Measurements from ENCODE around the gene SUSD2.
"Not testable (repeated sequence)": the region's sequence is repeated elsewhere in the genome, so short reads cannot be mapped to it uniquely, and the experiment has no call there.

The SUSD2 gene

DNA sequence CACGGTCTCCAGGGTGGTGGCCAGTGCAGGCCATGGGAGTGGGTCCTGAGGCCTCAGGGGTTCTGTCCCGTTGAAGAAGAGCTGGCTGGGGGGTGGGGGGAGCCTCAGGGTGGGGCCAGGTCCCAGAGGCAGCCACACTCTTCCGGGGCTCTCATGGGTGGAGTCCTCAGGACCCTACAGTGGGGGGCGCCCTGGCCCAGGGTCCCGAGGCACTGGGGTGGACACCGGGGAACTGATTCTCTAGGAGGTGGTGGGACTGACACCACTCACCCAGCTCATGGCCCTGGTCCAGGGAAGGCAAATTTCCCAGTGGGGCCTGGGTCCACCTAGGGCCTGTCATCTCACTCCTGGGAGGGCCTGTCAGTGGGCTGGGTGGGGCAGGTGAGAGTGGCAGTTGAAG lies 50.8 kb downstream of the SUSD2 start:
- intact Hi-C loops (cut with DNase I), result no loop called here
- DNase-seq, result no peak

DNA sequence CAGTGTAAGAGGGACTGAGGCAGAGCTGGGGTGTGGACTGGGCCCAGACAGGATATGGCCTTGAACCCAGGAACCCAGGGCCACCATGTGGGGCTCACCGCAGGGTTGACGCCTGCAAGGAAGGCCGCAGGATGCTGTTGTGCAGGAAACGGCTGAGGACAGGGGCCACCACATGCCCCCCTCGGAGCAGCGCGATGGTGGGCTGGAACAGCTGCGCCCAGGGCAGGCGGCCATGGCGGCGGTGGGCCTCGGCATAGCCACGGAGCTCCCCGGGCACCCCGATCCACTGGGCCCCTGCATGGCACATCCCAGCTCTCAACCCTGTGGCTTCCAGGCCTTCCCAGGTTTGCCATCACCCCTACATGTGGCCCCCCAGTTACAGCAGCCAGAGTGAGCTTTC lies 51.4 kb downstream of the SUSD2 start:
- intact Hi-C loops (cut with DNase I), result no loop called here

DNA sequence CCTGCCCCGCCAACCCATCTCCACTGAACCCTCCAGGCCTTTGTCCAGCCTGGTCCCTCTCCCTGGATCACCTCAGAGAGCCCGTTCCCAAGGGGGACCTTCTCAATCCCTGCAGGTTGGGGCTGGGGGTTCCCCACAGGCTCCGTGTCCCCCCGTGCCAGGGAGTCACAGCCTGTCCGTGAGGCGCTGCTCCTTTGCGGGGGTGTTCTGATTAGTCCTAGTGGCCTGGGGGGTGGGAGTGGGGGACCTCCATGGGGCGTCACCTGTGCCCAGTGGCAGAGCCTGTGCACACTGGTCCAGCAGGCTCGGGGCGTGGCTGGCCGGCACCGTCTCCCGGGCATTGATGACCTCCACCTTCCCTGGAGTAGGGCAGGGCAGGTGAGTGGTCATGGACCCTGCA lies 51.9 kb downstream of the SUSD2 start:
- no peak for DNase-seq
- intact Hi-C loops (cut with DNase I), result no loop called here

More for the DNA sequence above, 51.4 kb downstream of the SUSD2 start:
- DNase-seq, result no peak

DNA sequence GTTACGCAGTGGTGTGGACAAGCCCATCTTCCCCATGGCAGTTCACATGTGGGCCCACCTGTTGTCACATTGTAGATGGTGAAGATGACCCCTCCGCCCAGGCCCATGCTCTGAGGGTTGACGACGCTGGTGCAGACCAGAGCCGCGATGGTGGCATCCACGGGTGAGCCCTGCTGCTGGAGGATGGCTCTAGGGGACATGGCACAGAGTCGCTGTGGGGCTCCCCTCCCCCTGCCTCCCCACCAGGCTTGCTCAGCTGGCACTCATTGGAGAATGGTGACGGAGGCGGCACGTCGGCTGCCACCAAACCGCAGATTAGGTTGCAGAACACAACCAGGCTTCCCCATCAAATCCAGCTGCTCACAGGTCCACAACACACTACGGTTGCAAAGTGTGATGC lies 52.5 kb downstream of the SUSD2 start:
- intact Hi-C loops (cut with DNase I), result no loop called here
- DNase-seq, result no peak

DNA sequence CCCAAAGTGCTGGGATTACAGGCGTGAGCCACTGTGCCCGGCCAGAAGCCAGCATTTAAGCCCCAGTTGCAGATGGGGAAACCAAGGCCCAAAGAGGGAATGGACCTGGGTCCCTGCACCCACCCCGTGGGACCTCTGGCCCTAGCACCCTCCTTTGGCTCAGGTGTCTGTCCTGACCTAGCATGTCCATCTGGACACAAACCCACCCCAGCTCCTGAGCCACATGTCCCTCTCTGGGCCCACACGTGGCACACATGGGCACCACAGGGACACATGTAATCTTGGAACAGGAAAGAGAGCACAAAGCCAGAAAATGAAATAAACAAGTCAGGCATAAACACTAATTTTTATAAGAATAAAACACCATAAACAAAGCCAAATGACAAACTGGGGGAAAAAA lies 54.0 kb downstream of the SUSD2 start:
- no peak for DNase-seq
- intact Hi-C loops (cut with DNase I), result no loop called here

DNA sequence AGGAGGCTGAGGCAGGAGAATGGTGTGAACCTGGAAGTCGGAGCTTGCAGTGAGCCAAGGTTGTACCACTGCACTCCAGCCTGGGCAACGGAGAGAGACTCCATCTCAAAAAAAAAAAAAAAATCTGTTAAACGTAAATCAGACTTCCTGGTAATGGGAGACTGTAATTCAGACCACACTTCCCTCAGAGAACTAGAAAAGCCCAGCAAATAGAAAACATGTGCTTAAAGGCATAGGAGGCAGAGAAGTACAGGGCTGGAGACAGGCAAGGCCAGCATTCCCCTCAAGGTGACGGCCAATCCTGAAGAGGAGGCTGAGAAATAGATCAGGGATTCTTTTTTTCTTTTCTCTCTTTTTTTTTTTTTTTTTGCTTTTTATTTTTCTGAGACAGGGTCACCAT lies 55.4 kb downstream of the SUSD2 start:
- intact Hi-C loops (cut with DNase I), result no loop called here
- no peak for DNase-seq

DNA sequence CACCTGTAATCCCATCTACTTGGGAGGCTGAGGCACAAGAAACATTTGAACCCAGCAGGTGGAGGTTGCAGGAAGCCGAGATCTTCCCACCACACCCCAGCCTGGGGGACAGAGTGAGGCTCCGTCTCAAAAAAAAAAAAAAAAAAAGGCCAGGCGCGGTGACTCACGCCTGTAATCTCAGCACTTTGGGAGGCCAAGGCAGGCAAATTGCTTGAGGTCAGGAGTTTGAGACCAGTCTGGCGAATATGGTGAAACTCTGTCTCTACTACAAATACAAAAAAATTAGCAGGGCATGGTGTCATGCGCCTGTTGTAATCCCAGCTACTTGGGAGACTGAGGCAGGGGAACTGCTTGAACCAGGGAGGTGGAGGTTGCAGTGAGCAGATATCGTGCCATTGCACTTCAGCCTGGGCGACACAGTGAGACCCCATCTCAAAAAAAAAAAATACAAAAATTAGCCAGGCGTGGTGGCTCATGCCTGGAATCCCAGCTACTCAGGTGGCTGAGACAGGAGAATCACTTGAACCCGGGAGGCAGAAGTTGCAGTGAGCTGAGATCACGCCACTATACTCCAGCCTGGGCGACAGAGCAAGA lies 56.9 kb downstream of the SUSD2 start:
- DNase-seq; intact Hi-C loops (cut with DNase I): not testable (repeated sequence)
